Nephron progenitor cell (in vitro differentiated cells): ENCODE data around the gene SNX13.

Source experiments
- DNase-seq: peaks from one replicate; pipeline ENCODE4 v3.0.0; 2021
- H3K27ac Mint-ChIP-seq: 2 replicates; pipeline ENCODE4 v1.8.0; 2021; ENCODE audit warnings: mild to moderate bottlenecking, moderate library complexity, mixed read lengths
- H3K27me3 Mint-ChIP-seq: 2 replicates; pipeline ENCODE4 v1.8.0; 2021; ENCODE audit warnings: mild to moderate bottlenecking, low read depth, mixed read lengths; ENCODE audit not compliant: poor library complexity
- H3K36me3 Mint-ChIP-seq: 2 replicates; pipeline ENCODE4 v1.8.0; 2021; ENCODE audit warnings: low read depth, mixed read lengths
- H3K4me1 Mint-ChIP-seq: 2 replicates; pipeline ENCODE4 v1.8.0; 2021; ENCODE audit warnings: mixed read lengths
- H3K4me3 Mint-ChIP-seq: 2 replicates; pipeline ENCODE4 v1.8.0; 2021; ENCODE audit warnings: mild to moderate bottlenecking, moderate library complexity, mixed read lengths
- H3K9me3 Mint-ChIP-seq: 2 replicates; pipeline ENCODE4 v1.8.0; 2021; ENCODE audit warnings: mild to moderate bottlenecking, moderate library complexity, mixed read lengths
- CTCF ChIP-seq: fragments of 200-600 bp; sonication (generic); IDR thresholded peaks from 2 replicates; pipeline ENCODE4 v1.5.0; 2021; ENCODE audit warnings: antibody characterized with exemption

Gene SNX13

GRCh38 chr7:17916786-17917185, 23.5 kb downstream of the SNX13 start:
- DNase-seq: no peak
- peaks cover 8% of the 10 kb centered on the region for H3K9me3 Mint-ChIP-seq
- no peaks in the 10 kb centered on the region for H3K4me1 Mint-ChIP-seq
- TF ChIP-seq CTCF: no peak
- H3K4me3 Mint-ChIP-seq: no peak overlapping the region
- no peaks in the 10 kb centered on the region for H3K27me3 Mint-ChIP-seq
- no peak overlapping the region for H3K27ac Mint-ChIP-seq
- peaks cover 20% of the 10 kb centered on the region for H3K36me3 Mint-ChIP-seq

DNA sequence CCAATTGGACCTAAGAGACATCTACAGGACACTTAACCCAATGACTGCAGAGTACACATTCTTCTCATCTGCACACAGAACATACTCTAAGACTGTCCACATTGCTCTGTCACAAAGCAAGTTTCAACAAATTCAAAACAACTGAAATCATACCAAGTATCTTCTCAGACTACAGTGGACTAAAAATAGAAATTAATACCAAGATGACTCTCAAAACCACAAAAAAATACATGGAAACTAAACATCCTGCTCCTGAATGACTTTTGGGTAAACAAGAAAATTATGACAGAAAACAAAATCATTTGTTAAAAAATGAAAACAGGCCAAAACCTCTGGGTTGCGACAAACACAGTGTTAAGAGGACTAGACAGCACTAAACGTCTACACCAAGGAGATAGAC, 24.5 kb downstream of the SNX13 start:
- no peaks in the 10 kb centered on the region for H3K4me1 Mint-ChIP-seq
- no peak for TF ChIP-seq CTCF
- H3K27ac Mint-ChIP-seq: no peak overlapping the region
- H3K27me3 Mint-ChIP-seq: no peaks in the 10 kb centered on the region
- no peak overlapping the region for H3K4me3 Mint-ChIP-seq
- peaks cover 8% of the 10 kb centered on the region for H3K9me3 Mint-ChIP-seq
- H3K36me3 Mint-ChIP-seq: peaks cover 24% of the 10 kb centered on the region
- no peak for DNase-seq

DNA sequence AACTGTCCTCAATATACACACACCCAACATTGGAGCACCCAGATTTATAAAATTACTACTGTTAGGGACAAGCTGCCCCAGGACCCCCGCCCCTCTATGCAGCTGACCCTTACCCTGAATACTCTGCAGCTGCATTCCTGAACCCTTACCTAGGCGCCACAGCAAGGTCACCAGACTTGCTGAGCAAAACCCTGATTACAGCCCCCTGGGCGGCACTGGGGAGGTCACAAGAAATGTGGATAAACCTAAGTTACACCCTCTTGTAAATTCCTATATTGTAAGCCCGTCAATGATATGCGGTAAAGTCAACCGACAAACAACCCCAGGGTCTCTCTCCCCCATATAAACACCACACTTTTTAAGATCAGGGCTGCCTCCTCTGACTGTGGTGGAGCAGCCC, 25.1 kb downstream of the SNX13 start:
- H3K9me3 Mint-ChIP-seq: peaks cover 11% of the 10 kb centered on the region
- H3K4me3 Mint-ChIP-seq: no peak overlapping the region
- no peak for DNase-seq
- TF ChIP-seq CTCF: no peak
- no peak overlapping the region for H3K27ac Mint-ChIP-seq
- peaks cover 30% of the 10 kb centered on the region for H3K36me3 Mint-ChIP-seq
- H3K4me1 Mint-ChIP-seq: no peaks in the 10 kb centered on the region
- H3K27me3 Mint-ChIP-seq: no peaks in the 10 kb centered on the region

DNA sequence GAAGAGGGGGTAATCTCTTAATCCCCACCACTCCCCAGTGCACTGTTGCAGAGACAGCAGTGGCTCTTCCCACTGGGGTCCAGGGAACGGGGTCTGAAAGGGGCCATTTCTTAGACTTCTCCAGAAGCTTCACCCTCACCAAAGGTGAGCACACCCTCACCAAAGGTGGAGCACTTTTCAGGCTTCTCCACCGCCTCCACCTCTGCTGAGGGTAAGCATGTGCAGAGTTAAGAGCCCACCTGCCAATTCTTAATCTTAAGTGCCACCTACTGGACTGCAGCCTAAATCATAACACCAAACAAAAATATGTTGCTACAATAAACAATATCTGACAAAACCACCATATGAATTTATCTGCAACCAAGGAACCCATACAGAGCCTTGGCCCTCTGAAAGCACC, 27.0 kb downstream of the SNX13 start:
- Mint-ChIP-seq H3K9me3 (peaks cover 20% of the 10 kb centered on the region), H3K4me1 (no peaks in the 10 kb centered on the region), H3K27me3 (no peaks in the 10 kb centered on the region), H3K36me3 (peaks cover 25% of the 10 kb centered on the region), H3K4me3 (no peak overlapping the region), H3K27ac (no peak overlapping the region)
- TF ChIP-seq CTCF: no peak
- DNase-seq: no peak

GRCh38 chr7:17912536-17913235, 27.6 kb downstream of the SNX13 start:
- Mint-ChIP-seq H3K36me3 (peaks cover 19% of the 10 kb centered on the region), H3K4me3 (no peak overlapping the region), H3K9me3 (peaks cover 20% of the 10 kb centered on the region), H3K4me1 (no peaks in the 10 kb centered on the region), H3K27me3 (no peaks in the 10 kb centered on the region), H3K27ac (no peak overlapping the region)
- no peak for DNase-seq
- TF ChIP-seq CTCF: no peak

- H3K4me3 Mint-ChIP-seq: no peak overlapping the region
- peaks cover 20% of the 10 kb centered on the region for H3K9me3 Mint-ChIP-seq
- H3K27ac Mint-ChIP-seq: no peak overlapping the region
- no peak for DNase-seq
- peaks cover 3% of the 10 kb centered on the region for H3K4me1 Mint-ChIP-seq
- no peaks in the 10 kb centered on the region for H3K27me3 Mint-ChIP-seq
- no peak for TF ChIP-seq CTCF
- peaks cover 21% of the 10 kb centered on the region for H3K36me3 Mint-ChIP-seq
Measured at GRCh38 chr7:17912050-17912449, 28.2 kb downstream of the SNX13 start.
